NCI-H82 (cell line): Measurements from ENCODE around the gene ASMTL.
"Not testable (repeated sequence)": the region's sequence is repeated elsewhere in the genome, so short reads cannot be mapped to it uniquely, and the experiment has no call there.

Experiments
- DNase-seq: peaks from one replicate; lab custom pipeline; 2025; lab: John Stamatoyannopoulos, UW

The ASMTL gene

DNA sequence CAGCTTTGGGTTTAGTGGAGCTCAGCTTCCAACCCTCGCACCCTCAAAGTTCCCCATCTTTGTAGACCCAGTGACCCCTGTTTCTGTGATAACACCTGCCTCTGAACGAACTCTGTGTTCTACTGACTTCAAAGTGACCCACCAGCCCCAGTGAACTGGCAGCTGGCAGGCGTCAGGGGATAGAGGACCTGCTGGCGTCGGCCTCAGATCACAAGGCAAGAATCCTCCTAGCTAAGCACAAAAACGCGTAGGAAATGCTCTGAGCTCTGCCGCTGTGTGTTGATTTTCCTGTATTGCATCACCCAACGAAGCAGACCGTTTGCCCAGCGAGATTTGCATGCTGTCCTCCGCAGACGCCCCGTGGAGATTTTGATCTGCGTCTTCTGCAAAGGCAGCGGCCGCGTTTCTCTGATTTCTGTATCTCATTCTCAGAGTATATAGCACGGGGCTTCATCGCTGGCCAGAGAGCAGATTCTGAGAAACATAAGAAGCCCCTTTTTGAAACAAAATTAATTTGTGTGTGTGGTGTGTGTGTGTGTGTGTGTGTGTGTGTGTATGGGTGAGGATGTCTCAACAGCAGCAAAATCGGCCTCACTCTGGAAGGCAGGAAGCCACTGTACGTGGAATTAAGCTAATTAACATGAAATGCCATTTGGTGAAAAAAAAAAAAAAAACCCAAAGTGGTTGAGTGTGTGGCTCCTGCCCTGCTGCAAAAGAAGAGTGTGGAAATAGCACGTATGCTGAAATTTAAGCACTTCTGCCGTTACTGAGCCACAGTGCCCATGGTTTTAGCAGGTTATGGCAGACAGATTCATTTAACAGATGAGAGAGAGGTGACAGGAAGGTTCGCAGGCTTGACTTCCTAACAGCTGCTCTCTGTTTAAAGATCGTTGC lies 29.2 kb upstream of the ASMTL start:
- no peak for DNase-seq

DNA sequence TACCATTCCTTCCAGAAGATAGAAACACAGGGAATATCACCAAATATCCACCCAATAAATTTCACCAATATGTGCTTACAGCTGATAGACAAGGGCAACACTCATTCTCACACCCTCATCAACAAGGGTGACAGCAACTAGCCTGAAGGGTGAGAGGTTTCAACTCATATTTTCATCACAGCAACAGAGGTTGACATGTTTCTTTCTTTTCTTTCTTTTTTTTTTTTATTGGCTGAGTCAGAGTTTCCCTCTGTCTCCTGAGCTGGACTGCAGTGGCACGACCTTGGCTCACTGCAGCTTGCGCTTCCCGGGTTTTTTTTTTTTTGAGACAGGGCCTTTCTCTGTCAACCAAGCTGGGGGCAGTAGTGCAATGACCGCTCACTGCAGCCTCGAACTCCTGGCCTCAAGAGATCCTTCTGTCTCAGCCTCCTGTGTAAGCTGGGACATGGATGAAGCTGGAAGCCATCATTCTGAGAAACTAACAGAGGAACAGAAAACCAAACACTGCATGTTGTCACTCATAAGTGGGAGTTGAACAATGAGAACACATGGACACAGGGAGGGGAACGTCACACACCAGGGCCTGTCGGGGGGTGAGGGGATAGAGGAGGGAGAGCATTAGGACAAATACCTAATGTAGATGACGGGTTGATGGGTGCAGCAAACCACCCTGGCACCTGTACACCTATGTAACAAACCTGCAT lies 27.5 kb upstream of the ASMTL start:
- no peak for DNase-seq

- DNase-seq, result no peak
Measured at GRCh38 chrX:1477801-1478458, 25.2 kb upstream of the ASMTL start.

GRCh38 chrX:1477229-1477628 lies 24.5 kb upstream of the ASMTL start:
- DNase-seq, result no peak

DNA sequence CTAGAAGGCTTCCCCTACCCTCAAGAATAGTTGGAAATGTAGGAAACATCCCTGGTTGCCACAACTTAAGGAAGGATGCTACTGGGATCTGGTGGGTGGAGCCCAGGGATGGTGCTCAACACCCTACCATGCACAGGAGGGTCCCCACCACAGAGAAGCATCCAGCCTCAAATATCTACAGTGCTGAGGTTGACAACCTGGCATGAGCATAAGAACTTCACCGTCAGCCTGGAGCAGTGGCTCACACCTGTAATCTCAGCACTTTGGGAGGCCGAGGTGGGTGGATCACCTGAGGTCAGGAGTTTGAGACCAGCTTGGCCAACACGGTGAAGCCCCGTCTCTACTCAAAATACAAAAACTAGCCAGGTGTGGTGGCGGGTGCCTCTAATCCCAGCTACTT lies 24.0 kb upstream of the ASMTL start:
- no peak for DNase-seq

GRCh38 chrX:1475881-1476280 lies 23.2 kb upstream of the ASMTL start:
- no peak for DNase-seq

- no peak for DNase-seq
Measured at GRCh38 chrX:1475481-1475880, 22.8 kb upstream of the ASMTL start.

- not testable (repeated sequence) for DNase-seq
Measured at GRCh38 chrX:1474593-1474992, 21.9 kb upstream of the ASMTL start.

- DNase-seq, result no peak
Measured at GRCh38 chrX:1472975-1473374, 20.3 kb upstream of the ASMTL start.

- peak; percentile 12 for DNase-seq
Measured at GRCh38 chrX:1468250-1468772, 15.6 kb upstream of the ASMTL start.

DNA sequence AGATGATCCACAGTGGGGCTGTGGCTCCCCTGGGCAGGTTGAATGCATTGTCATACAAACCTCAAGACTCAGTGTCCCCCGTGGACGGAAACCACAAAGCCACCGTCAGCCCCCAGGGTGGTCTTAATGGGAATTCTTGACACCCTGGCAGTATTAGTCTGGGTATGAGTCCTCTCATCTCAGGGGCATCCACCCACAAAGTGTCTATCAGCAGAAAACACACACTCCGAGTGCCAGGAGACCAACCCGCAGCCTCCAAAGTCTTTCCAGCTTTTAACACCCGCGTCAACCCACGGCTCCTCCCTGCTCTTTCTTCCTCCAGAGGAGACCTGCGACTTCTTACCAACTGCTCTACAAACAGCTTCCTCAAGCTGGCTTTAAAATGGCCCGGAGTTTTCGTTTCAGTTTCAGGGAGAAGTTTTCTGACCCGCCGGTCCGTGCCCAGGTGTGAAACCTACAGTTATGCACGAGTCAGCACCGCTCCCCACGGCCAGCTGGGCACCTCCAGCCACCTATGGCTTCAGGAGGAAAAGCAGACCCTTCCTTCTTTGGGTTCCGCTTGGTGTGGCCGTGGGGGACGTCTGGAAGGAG lies 14.4 kb upstream of the ASMTL start:
- DNase-seq, result no peak

- DNase-seq, result no peak
Measured at GRCh38 chrX:1466232-1466661, 13.5 kb upstream of the ASMTL start.

DNA sequence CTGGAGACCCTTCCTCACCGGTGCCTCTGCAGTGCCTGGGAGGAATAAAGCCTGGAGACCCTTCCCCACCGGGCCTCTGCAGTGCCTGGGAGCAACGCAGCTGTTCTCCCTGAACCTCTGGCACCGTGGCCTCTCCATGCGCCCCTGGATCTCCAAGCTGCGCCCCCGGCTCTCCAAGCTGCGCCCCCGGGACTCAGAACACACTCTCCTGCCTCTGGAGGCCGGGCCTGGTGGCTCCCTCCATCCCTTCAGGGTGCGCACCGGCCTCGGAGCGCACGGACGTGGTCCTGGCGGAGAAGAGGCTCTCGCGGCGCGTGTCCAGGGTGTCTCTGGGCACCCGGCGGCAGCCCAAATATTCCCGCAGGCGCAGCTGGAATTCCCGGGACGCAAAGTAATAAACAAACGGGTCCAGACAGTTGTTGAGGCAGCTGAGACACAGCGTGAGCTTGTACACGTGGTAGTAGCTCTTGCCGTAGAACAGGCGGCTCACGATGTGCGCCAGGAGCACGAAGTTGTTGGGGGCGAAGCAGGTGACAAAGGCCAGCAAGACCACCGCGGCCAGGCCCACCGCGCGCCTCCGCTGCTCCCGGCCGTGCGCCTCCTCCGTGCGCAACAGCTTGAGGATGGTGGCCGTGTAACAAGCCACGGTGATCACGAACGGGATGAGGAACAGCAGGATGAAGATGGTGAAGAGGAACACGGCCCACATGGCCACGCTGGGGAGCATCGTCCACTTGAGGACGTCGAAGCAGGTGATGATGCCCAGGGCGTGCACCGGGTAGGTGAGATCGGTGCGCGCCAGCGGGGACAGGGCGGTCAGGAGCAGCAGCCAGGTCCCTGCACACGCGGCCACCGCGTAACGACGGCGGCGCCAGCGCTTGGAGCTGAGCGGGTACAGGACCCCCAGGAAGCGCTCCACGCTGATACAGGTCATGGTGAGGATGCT lies 12.8 kb upstream of the ASMTL start:
- no peak for DNase-seq

GRCh38 chrX:1464971-1465285 lies 12.2 kb upstream of the ASMTL start:
- DNase-seq, result no peak

DNA sequence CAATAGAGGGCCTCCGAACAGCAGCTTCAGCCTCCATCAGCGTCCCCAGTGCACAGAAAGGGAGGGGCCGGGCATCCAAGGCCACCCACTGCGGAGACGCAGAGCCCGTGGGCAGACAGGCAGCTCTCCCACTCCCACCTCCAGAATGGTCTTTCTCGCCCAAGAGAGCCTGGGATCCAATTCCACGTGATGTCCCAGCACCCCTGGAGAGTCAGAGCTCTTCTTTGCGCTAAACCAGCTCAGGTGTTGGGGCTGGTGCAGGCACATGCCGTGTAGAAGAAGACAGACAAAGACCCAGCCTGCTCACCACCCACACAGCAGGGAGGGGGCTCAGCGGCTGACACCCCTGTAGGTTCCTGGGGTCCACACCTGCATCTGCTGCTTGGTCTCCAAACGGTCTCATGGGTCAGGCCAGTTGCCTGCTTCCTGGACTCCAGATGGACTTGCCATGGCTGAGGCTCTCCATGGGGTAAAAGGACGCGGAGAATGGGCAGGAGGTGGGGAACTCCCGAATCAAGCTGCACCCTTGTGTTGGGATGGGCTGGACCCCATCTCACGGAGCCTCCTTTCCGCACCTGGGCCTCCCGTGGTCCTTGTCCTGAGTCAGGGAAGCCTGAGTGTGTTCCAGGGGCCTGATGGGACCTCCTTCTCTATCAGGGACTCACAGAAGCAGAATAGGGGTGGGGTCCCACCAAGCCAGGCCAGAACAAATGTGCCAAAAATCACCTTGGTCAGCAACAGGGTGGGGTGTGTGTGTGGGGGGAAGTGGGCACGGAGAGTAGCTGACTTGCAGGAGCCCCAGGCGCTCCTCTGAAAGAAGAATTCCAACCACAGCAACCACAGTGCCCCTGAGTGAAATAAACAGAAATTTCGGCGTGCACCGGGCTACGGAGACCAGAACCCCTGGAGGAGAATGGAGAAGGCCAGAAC lies 11.6 kb upstream of the ASMTL start:
- DNase-seq, result no peak

DNA sequence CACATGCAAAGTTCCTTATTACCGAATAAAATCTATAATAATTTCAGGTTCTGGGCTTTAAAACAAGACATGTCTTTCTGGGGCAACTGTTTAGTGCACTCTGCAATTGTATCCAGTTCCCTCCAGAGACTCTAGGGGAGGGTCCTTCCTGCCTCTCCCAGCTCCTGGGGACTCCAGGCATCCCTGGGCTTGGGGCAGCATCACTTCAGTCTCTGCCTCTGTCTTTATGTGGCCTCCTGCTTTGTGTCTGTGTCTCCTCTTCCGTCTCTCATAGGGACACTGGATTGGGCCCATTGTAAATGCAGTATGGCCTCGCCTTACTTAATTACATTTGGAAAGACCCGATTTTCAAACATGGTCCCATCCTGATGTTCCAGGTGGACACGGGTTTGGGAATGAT lies 10.9 kb upstream of the ASMTL start:
- no peak for DNase-seq

DNA sequence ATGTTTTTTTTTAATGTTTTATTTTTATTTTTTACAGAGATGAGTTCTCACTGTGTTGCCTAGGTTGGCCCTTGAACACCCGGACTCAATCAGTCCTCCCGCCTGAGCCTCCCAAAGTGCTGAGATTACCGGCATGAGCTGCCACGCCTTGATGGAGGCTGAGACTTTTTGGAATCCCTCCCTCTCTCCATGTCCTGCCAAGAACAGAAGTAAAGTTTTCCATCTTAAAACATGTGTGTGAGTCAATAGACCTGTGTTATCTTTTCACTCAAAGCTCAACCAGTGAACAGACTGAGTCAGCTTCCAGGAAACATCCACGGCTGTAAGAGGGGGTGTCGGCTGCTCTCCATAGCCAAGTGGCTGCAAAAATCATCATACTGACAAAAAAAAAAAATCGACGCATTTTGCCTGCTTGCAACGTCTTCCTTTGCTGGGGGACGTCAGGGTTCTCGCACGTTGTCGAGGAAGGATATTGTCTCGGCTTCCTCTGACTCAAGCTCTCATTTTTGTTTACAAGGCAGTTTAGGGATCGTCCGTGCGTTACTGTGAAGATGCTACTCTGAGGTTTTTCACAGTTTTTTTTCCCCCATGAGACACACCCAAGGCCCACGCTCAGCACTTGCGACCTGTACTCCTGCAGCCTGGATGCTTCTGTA lies 10.0 kb upstream of the ASMTL start:
- DNase-seq, result no peak

DNA sequence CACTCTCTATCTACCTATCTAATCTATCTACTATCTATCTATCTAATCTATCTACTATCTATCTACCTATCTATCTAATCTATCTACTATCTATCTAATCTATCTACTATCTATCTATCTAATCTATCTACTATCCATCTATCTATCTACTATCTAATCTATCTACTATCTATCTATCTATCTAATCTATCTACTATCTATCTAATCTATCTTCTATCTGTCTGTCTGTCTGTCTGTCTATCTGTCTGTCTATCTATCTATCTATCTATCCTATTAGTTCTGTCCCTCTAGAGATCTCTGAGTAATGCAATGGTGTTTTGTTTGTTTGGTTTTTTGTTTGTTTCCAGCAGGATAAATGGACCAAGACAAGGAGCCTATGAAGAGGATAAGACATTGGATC lies 9.4 kb upstream of the ASMTL start:
- DNase-seq, result no peak

DNA sequence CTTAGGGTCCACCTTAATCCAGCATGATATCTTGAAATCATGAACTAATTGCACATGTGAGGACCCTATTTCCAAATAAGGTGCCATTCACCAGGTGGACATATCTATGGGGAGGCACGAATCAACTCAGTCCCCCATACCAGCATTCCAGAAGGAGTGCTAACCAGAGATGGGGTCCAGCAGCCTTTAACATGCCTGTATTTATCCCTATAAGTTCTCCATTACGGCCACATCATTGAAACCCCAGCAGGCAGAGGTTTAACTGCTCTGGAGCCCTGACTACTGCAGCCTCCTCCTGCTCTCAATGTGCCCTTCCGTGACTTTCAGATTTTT lies 3.2 kb upstream of the ASMTL start:
- no peak for DNase-seq
